Umbilical cord (tissue), 2 donors: ENCODE measurements around the gene ACACA. TPM values are rescaled to one million over a fixed set of nuclear protein-coding genes. Genes with fewer than 3 reads are reported as not detected.
A peak's percentile ranks its signal among the peaks of the same experiment; 100 is the strongest.
"Not testable (repeated sequence)": the region's sequence is repeated elsewhere in the genome, so short reads cannot be mapped to it uniquely, and the experiment has no call there.

Source experiments
- DNase-seq: peaks from one replicate; pipeline ENCODE4 v3.0.0-alpha.2; 2015; ENCODE audit warnings: low spot score
- total RNA-seq: library from RNA; depleted of rRNA; stranded (reverse); fragments of >200 nt; gene quantifications from one replicate; pipeline ENCODE4 v1.2.3, GENCODE V29; 2014; ENCODE audit warnings: low replicate concordance; ENCODE audit not compliant: insufficient read depth

The ACACA gene
- total RNA-seq, 1 donor from 2014 or later, result 16.1 TPM

- DNase-seq, result no peak
These were observed 229.3 kb downstream of the ACACA start for GRCh38 chr17:37177254-37177870.

GRCh38 chr17:37176723-37177122, 229.9 kb downstream of the ACACA start:
- no peak for DNase-seq

GRCh38 chr17:37174205-37174604, 232.4 kb downstream of the ACACA start:
- peak; percentile 45 for DNase-seq

GRCh38 chr17:37170881-37171425, 235.7 kb downstream of the ACACA start:
- no peak for DNase-seq

- no peak for DNase-seq
These were observed 237.8 kb downstream of the ACACA start for GRCh38 chr17:37168731-37169353.

- DNase-seq, result no peak
These were observed 238.9 kb downstream of the ACACA start for GRCh38 chr17:37167756-37168155.

GRCh38 chr17:37164057-37164456, 242.6 kb downstream of the ACACA start:
- DNase-seq, result no peak

GRCh38 chr17:37162800-37163199, 243.8 kb downstream of the ACACA start:
- DNase-seq, result no peak

GRCh38 chr17:37160944-37161343, 245.7 kb downstream of the ACACA start:
- DNase-seq, result no peak

GRCh38 chr17:37158290-37158689, 248.3 kb downstream of the ACACA start:
- DNase-seq, result no peak

- DNase-seq, result no peak
These were observed 258.5 kb downstream of the ACACA start for GRCh38 chr17:37148156-37148555.

- DNase-seq, result no peak
These were observed 259.3 kb downstream of the ACACA start for GRCh38 chr17:37147301-37147812.

- DNase-seq, result no peak
These were observed 260.3 kb downstream of the ACACA start for GRCh38 chr17:37146086-37147064.

- DNase-seq, result no peak
These were observed 262.4 kb downstream of the ACACA start for GRCh38 chr17:37144075-37144701.

GRCh38 chr17:37143558-37143957, 263.1 kb downstream of the ACACA start:
- not testable (repeated sequence) for DNase-seq

GRCh38 chr17:37142294-37142896, 264.2 kb downstream of the ACACA start:
- no peak for DNase-seq

- DNase-seq, result no peak
These were observed 268.0 kb downstream of the ACACA start for GRCh38 chr17:37138571-37139120.

- no peak for DNase-seq
These were observed 268.6 kb downstream of the ACACA start for GRCh38 chr17:37137906-37138514.

- DNase-seq, result no peak
These were observed 269.5 kb downstream of the ACACA start for GRCh38 chr17:37137070-37137610.

GRCh38 chr17:37135576-37135975, 271.1 kb downstream of the ACACA start:
- no peak for DNase-seq
